ENCODE results near the gene PRM1.
"Not testable (repeated sequence)": the region's sequence is repeated elsewhere in the genome, so short reads cannot be mapped to it uniquely, and the experiment has no call there.

The PRM1 gene

DNA sequence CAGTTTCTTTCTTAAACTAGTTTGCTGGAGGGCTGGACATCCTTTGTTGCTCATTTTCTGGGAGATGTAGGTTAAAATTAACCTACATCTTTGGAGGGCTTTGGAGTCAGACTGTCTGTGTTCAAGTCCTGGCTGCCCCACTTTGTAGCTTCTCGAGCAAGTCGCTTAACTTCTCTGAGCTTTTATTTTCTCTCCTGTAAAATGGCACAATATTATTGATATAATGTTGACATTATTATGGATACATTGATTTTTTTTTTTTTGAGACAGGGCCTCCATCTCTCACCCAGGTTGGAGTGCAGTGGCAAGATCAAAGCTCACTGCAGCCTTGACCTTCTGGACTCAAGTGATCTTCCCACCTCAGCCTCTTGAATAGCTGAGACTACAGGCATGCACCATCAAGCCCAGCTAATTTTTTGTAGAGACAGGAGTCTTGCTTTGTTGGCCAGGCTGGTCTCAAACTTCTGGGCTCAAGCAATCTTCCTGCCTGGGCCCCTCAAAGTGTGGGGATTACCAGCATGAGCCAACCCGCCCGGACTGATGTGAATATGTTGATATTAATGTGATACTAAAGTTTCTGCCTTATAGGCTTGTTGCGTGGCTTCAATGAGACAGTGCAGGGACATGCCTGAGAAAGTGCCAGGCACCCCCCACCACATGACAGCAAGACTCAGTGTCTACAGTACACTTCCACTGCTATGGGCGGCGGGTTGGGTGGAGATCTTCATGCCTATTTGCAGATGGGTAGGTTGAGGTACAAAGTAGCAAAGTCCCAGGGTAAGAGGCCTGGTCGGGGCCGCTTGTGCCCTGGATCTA, 32.6 kb upstream of the PRM1 start:
- DNase-seq (ENCODE audit: low read depth), result no peak

DNA sequence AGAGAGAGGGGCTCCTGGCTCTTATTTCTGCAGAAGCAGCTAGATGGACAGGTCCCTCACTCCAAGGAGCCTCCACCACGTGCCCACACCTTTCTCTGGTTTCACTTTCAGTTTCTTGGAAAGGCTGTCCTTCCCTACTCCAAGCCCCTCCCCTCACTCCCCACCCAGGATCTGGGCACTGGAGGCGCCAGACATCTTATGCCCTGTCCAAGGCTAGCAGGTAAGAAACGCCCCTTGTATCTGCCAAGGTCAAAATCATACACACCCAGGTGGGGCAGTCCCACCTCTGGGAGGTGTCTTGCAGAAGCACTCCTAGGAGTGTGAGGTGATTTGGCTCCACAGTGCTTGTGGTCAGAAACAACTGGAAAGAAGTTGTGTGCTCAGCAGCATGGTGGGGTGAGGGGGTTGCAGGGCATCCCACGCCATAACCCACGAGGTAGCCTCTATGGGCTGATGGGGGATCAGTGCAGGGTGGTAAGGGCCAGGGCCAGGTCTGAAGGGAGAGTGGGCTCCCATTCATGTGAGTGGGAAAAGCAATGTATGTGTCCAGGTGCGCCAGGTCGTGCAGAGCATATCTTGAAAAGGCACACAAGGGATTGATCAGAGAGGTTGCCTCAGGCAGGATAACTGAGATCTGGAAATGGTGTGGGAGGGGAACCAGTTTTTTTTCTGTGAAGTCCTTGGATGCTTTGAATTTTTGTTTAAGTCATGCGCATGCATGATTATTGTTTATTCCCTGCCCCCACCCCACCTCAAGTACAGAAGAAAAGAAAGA, 31.8 kb upstream of the PRM1 start:
- DNase-seq (ENCODE audit: low read depth), result no peak

DNA sequence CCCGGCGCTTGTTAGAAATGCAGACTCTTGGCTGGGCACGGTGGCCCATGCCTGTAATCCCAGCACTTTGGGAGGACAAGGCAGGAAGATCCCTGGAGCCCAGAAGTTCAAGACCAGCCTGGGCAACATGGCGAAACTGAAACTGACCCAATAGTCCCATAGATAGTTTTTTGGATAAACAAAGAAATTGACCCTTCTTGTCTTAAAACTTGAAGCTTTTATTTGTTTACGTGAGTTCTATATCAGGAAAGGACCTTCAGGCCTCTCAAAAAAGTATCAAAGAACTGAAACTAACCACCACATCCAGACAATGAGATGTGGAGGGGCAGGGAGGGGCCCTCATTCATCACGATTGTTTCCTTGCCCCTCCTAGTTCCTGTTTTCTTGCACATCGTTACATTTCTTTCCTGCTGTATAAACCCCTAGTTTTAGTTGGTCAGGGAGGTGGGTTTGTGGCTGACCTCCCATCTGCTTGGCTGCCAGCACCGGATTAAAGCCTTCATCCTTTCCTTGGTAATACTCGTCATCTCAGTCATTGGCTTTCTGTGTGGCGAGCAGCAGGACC, 29.9 kb upstream of the PRM1 start:
- no peak for DNase-seq (ENCODE audit: low read depth)

DNA sequence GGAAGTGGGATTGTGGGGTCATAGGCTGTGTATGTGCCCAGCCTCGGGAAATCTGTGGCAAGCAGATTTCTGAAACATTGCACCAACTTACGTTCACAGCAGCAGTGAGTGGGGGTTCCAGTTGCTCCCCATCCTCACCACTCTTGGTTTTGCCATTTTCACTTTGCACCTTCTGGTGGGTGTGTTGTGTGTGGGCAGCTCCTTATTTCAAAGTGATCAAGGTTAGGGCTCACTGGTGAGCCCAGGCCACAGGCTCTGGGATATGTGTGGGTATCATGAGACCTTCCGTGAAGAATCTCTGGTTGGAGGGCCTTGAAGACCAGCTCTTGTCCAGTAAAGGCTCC, 29.5 kb upstream of the PRM1 start:
- no peak for DNase-seq (ENCODE audit: low read depth)

DNA sequence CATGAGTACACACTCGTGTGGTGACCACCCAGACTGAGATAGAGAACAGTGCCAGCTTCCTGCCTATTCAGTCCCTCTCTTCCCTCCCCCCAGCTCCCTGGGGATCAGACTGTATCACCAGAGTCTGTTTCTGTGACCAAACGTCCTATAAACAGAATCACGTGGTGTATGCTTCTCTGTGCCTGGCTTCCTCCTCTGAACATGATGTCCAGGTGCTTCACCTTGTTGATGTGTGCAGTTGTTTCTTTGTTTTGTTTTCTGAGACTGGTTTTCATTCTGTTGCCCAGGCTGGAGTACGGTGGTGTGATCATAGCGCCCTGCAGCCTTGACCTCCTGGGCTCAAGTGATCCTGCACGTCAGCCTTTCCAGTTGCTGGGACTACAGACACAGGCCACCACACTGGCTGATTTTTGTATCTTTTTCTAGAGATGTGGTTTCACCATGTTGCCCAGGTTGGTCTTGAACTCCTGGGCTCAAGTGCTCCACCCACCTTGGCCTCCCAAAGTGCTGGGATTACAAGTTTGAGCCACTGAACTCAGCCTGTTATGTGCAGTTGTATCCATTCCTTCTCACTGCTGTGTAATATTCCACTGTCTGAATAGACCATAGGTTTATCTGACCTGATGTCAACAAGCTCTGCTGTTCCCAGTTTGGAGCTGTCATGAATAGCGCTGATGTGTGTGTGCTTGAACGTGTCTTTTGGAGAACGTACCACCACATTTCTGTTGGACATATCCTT, 28.9 kb upstream of the PRM1 start:
- no peak for DNase-seq (ENCODE audit: low read depth)

- DNase-seq (ENCODE audit: low read depth), result no peak
Measured at GRCh38 chr16:11308493-11309283, 27.6 kb upstream of the PRM1 start.

DNA sequence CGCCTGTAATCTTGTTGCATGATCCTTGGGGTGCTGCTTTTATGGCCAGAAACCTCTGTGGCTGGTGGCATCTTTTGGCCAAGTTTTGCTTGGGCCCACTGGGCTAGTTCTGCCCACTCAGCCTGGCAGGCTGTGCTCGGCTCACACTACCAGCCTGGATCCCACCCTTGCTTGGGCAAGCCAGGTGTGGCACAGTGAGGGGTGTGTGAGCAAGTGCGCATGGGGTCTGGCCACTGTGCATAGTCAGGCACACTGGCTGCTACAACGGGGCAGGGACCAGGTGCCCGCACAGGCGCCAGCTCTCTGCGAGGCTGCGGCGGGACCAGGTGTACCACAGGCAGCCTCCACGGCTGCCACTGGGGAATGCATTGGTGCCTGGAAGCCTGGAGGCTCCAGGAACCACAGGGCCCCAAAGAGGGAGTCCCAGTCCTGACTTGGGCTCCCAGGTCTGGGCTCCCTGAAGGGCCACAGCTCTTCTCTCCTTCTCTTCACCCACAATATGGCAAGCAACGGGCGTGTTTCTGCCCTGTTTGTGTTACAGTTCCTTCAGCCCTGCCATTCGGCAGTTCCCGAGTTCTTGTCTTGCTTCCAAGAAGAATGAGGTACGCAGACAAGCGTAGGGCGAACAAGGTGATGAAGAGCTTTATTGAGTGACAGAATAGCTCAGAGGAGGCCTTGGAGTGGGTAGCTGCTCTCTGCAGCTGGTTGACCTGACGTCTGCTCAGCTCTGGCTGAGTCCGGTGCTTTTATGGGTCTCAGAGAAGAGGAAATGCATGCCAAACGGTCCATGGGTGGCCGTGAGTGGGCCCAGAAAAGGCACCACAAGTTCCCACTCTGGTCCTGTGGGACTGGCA, 26.7 kb upstream of the PRM1 start:
- no peak for DNase-seq (ENCODE audit: low read depth)

DNA sequence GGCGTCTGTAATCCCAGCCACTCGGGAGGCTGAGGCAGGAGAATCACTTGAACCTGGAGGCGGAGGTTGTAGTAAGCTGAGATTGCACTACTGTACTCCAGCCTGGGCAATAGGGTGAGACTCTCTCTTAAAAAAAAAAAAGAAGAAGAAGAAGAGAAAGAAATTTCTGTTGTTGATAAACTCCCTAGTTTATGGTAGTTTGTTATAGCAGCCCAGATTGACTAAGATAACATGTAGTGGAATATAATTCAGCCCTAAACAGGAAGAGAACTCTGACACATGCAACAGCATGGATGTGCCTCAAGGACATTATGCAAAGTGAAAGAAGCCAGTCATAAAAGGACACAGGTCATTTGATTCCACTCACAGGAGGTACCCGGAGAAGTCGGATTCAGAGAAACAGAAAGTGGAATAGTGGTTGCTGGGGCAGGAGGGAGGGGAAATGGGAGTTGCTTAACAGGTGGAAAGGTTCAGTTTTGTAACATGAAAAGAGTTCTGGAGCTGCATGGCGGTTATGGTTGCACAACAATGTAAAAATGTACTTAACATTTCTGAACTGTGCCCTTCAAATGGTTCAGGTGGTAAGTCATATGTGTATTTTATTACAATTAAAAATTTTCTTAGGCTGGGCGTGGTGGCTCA, 26.0 kb upstream of the PRM1 start:
- no peak for DNase-seq (ENCODE audit: low read depth)

DNA sequence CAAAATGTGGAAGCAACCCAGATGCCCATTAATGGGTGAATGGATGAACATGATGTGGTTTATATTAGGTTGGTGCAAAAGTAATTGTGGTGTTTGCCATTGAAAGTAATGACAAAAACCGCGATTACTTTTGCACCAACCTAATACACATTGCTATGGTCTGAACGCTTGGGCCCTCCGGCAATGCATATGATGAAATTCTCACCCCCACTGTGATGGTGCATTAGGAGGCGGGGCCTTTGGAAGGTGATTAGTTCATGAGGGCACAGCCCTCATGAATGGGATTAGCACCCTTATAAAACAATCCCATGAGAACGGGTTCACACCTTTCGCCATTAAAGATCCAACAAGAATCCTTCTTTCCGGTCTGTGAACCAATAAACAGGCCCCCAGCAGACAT, 25.3 kb upstream of the PRM1 start:
- DNase-seq (ENCODE audit: low read depth), result no peak

DNA sequence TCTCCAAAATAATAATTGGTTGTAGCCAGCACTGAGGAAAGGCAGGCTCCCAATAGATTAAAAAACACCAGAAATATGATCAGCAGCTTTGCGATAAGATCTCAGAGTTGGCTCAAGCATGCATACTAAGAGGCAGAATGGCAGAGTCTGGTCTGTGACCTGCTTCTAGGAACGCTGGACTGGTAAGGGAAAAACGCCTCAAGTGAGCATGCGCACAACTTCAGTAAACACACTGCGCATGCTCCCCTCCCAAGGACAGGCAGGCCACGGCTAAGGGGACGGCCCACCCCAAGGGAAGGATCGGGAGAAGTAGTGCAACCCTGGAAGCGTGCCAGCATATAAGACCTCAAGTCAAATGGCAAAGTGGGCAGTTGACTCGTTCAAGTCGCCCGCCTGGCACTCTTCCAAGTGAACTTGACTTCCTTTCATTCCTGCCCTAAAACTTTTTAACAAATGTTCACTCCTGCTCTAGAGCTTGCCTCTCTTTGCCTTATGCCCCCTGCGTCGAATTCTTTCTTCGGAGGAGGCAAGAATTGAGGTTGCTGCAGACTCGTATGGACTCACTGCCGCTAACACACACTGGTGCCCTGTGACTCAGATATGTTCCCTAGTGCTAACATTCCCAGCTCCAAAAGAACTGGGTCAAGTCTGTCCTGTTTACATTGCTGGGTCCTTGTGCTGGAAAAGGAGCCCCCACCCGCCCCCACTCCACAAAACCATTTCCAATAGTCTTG, 22.4 kb upstream of the PRM1 start:
- DNase-seq (ENCODE audit: low read depth), result no peak

- DNase-seq (ENCODE audit: low read depth), result no peak
Measured at GRCh38 chr16:11302977-11303376, 21.8 kb upstream of the PRM1 start.

- no peak for DNase-seq (ENCODE audit: low read depth)
Measured at GRCh38 chr16:11301645-11302501, 20.7 kb upstream of the PRM1 start.

GRCh38 chr16:11300560-11300892, 19.4 kb upstream of the PRM1 start:
- DNase-seq (ENCODE audit: low read depth), result no peak

- DNase-seq (ENCODE audit: low read depth), result no peak
Measured at GRCh38 chr16:11299865-11300559, 18.9 kb upstream of the PRM1 start.

DNA sequence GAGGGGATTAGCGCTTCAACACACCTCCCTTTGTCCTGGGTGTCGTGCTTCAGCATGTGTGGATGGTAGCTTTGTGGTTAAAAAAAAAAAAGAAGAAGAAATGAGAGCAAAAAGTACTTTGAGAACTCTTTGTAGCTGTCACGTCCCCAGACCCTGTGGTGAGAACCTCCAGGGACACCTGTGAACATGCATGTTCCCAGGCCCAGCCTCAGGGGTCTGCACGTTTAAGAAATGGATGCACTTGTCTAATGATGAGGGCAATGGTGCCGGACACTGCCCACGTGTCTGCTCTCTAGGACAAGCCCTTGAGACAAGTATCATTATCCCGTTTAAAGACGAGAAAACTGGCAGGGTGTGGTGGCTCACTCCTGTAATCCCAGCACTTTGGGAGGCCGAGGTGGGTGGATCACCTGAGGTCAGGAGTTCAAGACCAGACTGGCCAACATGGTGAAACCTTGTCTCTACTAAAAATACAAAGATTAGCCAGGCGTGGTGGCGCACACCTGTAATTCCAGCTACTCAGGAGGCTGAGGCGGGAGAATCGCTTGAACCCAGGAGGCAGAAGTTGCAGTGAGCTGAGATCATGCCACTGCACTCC, 17.9 kb upstream of the PRM1 start:
- not testable (repeated sequence) for DNase-seq (ENCODE audit: low read depth)

DNA sequence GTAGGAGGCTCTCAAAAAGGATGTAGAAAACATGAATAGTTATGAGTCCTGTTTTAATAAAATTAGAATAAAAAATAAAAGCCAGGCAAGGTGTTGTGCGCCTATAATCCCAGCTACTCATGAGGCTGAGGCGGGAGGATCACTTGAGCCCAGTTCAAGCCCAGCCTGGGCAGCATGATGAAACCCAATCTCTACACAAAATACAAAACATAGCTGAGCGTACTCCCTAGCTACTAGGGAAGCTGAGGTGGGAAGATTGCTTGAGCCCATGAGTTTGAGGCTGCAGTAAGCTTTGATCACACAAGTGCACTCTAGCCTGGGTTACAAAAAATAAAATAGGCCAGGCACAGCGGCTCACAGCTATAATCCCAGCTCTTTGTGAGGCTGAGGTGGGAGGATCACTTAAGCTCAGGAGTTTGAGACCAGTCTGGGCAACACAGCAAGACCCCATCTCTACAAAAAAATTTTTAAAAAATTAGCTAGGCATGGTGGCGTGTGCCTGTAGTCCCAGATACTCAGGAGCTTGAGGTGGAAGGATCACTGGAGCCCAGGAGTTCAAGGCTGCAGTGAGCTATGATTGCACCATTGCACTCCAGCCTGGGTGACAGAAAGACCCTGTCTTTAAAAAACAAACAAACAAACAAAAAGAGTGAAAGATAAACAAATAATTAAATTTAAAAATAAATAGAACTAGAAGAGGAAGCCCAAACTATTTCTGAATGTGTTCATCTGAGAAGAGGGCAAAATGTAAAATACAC, 17.2 kb upstream of the PRM1 start:
- no peak for DNase-seq (ENCODE audit: low read depth)

Measured in activated T-helper 9 cell treated with anti-CD3 and anti-CD28 coated beads, Interleukin-2, amount 50 U/mL, for 16 hours (primary cell).